GM12891 (cell line): ENCODE results near the gene WBP4.

Experiments
- PAX5 ChIP-seq: IDR thresholded peaks from 2 replicates; pipeline ENCODE4 v1.6.1; 2011; ENCODE audit warnings: low read length, moderate library complexity, mild to moderate bottlenecking; ENCODE audit not compliant: insufficient read depth, severe bottlenecking
- POLR2A ChIP-seq: IDR thresholded peaks from 2 replicates; pipeline ENCODE4 v1.6.1; 2011; ENCODE audit warnings: low read depth, low read length, control low read depth
- POLR2AphosphoS5 ChIP-seq: IDR thresholded peaks from 2 replicates; pipeline ENCODE4 v1.6.1; 2011; ENCODE audit warnings: low read depth, low read length, control low read depth
- POU2F2 ChIP-seq: IDR thresholded peaks from 2 replicates; pipeline ENCODE4 v1.6.1; 2011; ENCODE audit warnings: low read depth, mild to moderate bottlenecking, control low read depth, low read length, moderate library complexity
- TAF1 ChIP-seq: IDR thresholded peaks from 2 replicates; pipeline ENCODE4 v1.6.1; 2011; ENCODE audit warnings: low read depth, low read length, control low read depth

- TF ChIP-seq POLR2A = no peak
- no peak for TF ChIP-seq POLR2AphosphoS5
- no peak for TF ChIP-seq TAF1
- no peak for TF ChIP-seq POU2F2
- TF ChIP-seq PAX5 = no peak
Measured at GRCh38 chr13:41077475-41077874, 16.2 kb downstream of the WBP4 start.
